GM19395 (cell line): ENCODE results near the gene TMEM253.

Experiments
- ATAC-seq: cut with Tn5 transposase; IDR thresholded peaks from one replicate; pipeline ENCODE4 v1.9.1; 2021; ENCODE audit warnings: mild to moderate bottlenecking, moderate library complexity; ENCODE audit not compliant: unreplicated experiment

Gene TMEM253

GRCh38 chr14:21089877-21090193, 11.0 kb upstream of the TMEM253 start:
- ATAC-seq: no peak

DNA sequence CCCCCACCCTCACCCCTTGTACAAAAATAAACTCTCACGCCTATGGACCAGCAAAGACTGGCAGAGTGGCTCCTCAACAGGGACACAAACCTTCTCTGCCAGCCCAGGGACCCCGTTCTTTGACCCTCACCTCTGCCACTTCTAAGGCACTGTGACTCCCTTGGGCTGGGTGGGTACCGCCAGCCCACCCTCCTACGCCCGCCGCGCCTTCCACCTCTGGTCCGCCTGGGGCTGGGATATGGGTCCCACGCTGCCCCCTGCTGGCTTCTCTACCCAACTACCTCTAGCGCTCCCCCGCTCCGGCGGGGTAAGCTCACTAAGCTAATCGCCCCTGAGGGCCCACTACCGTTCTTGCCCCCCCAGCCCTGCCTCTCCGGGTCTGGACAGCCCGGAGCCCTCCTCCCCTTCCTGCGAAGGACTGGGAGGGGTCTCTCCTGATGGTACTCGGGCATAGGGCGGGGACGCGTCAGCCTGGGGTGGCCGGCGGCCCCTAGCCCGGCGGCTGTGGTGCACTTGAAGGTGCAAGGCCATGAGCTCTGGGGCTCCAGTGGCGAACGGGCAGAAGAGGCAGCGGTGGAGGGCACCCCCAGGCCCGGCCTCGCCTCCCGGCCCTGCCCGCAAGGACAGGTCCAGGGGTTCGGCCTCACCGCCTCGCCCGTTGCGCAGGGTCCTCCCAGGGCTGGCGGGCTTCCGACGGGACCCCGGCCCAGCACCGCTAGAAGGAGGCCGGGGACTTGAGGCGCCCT, 10.5 kb upstream of the TMEM253 start:
- no peak for ATAC-seq

DNA sequence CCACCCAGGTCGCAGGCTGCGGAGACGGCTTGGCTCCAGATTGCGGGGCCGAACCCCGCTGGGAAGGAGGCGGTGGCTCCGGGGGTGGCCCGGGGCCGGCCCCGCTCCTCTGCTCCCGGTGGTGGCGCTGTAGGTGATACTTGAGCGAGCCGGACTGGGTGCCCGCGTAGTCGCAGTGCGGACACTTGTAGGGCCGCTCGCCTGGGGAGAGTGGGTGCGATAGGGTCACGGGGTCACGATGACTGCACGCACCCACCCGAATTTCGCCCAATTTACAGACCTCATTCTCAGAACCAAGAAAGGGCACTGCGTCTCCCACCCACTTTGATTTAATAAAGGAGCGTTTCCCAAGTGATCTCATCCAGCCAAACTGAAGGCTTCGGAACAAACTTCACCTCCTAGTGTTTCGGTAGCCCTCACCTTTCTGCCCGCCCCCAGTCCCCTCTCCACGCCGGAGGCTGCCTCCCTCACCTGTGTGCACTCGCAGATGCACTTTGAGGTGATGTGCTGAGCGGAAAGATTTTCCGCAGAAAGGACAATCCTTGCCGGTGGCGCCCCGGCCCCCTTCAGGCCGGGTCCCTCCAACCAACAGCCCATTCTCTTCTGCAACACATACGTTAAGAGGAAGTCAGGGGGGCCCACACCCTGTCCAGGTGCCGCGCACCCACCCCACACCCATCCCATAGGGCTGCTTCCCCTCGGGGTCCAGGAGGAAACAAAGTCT, 9.8 kb upstream of the TMEM253 start:
- no peak for ATAC-seq

- no peak for ATAC-seq
Observed at GRCh38 chr14:21091821-21092272, 9.0 kb upstream of the TMEM253 start.

DNA sequence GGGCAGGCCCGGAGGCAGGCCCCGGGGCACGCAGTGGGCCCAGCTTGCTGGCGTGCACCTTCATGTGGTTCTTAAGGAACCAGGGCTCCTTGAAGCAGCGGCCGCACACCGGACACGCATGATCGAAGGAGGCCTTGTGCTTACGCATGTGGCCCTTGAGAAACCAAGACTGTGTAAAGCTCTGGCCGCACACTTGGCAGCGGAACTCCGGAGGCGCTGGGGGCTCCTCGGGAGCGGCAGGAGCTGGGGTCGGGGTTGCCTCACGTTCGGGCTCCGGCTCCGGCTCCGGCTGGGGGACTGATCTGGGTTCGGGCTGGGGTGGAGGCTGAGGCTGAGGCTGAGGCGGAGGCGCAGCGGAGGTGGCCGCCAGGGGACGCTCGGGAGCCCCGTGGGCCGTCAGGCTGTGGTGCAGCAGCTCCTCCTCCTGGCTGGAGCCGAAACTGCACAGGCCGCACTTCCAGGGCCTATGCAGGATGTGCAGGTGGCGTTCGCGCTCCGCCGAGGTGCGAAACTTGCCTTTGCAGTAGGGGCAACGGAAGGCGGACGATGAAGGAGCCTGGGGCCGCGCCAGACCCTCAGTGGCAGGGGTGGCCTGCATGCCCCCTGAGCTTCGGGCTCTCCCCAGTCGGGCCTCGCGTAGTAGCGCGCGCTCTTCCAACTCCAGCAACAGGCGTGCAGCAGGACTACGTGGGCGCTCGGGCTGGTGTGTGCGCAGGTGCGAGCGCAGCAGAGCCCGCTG, 8.4 kb upstream of the TMEM253 start:
- peak; percentile 86 for ATAC-seq

DNA sequence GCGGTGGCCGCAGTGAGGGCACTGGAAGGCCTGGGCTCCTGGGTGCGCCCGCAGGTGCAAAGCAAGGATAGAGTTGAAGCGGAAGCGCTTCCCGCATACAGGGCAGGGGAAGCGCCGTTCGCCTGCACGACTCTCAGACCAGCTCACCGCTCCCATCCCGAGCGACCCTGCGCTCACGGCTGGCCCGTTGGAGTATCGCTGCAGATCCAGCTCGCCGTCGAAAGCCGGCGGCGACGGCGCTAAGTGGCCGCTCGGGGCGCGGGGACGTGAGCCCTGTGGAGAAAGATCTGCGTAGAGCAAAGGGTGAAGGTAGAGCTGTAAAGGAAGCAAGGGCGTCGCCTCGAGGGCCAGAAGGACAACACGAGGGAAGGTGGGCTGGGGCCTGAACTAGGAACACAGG, 7.8 kb upstream of the TMEM253 start:
- ATAC-seq: no peak

- no peak for ATAC-seq
Observed at GRCh38 chr14:21093769-21094681, 6.8 kb upstream of the TMEM253 start.

DNA sequence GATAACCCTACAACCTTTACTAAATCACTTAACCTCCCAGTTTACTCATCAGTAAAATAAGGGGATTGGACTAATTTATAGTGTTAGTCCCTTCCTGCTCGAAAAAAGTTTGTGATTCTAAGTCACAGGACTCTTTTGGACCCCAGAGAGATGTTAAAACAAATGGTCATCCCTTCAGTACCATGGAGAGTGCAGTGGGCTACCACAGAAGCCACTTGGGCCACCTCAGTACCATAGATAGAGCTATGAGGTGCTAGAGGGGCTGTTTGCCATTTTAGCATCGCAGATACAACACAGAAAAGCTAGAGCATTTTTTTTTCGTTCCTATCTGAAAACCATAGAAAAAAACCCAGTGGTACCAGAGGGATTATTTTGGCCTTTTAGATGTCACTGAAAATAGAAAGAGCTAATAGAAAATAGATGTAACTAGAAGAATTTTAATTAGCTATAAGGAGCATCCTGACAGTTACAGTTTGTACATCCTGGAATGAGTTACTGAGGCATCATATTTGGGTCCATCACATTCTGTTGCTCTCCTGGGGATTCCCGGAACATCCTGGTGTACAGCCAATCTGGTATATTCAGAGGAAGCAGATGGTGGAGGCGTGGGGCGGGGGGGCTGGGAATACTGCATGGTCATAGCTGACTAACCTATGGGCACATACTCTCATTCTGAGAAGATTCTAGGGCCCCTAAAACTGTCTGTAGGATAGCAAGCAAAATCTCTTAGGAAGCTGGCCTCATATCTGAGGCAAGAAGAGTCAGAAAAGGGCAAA, 5.2 kb upstream of the TMEM253 start:
- ATAC-seq: no peak

GRCh38 chr14:21096438-21096837, 4.4 kb upstream of the TMEM253 start:
- ATAC-seq: no peak

DNA sequence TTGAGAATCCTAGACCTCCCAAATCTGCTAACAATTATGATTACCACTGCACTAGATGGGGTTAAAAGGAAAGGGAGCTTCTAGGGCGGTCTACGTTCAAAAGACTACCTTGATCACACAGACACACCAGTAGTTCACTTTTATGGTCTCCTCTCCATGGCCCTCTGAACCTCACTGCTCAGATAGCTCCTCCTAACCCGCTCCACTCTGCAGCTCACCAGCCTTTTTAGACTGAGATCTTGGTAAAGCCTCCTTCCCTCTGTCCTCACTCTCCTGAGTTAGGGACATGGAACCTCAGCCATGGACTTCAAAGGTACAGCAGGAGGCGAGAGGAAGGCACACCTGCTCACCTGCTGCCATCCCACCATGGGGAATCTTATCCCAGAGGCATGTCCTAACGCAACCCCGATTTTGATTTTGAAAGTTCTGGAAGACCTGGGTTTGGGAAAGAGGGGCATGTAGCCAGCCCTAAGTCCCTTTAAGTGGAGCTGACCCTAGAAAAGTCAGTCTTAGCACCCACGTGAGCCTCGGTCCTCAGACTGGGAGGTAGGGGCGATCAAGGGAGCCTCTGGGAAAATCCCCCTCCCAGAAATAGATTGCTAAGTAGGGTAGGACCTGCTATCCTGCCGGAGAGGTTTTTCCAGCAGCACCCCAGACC, 3.8 kb upstream of the TMEM253 start:
- ATAC-seq: no peak

- ATAC-seq: no peak
Observed at GRCh38 chr14:21097636-21098075, 3.2 kb upstream of the TMEM253 start.

DNA sequence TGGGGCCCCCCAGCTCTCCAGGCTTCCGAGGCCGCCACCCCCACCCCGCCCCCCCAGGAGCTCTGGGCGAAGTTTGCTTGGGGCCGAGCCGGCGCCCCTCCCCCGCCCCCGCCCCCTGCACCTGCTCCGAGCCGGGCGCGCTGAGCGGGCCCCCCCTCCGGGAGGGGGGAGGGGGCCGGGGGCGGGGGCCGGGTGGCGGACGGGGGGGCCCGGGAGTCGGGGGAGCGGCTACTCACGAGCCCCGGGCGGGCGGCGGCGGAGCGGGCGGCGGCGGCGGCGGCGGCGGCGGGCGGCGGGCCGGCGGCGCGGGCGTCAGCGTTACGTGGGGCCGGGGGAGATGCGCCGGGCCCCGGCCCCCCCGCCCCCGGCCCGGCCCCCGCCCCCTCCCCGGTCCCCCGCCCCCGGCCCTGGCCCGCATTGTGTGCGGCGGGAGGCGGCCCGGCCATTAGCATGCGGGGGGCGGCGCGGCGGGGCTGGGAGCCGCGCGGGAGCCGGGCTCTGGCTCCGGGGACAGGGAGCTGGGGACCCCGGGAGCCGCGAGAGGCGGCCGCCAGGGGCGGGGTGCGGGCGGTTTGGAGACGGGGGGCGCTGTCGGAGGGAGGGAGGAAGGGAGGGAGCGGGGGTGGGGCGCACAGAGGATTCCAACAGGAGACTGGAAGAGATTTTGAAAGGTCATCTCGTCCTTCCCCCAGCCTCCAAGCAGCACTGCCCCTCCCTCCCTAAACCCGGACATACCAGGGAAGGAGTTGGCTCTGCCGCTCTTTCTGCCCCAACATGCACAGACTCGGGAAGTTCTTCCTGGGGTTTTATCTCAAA, 2.6 kb upstream of the TMEM253 start, which contains the start of gene ZNF219:
Gene ZNF219, minus strand, starts transcription at position 580 of the 816 bp plus-strand sequence. CDS start 5,064 bp downstream, outside the sequence.
- no peak for ATAC-seq

GRCh38 chr14:21098892-21099595, 1.8 kb upstream of the TMEM253 start:
- ATAC-seq: no peak

DNA sequence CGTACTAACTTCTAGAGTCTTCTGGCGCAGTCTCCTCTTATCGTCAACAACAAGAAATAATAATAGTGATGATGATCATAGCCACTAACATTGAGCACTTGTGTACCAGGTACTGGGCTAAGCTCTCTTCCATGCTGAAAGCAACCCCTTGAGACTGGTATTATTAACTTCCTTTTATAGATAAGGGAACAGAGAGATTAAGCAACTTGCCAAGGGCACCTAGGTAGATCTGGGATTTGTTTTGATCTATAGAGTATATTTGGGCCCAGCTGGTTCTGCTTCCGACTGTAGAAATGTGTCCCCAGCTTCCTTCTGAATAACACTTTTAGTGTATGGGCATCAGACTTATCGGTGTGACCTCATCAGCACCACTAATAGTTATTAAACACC, 1.3 kb upstream of the TMEM253 start:
- no peak for ATAC-seq

DNA sequence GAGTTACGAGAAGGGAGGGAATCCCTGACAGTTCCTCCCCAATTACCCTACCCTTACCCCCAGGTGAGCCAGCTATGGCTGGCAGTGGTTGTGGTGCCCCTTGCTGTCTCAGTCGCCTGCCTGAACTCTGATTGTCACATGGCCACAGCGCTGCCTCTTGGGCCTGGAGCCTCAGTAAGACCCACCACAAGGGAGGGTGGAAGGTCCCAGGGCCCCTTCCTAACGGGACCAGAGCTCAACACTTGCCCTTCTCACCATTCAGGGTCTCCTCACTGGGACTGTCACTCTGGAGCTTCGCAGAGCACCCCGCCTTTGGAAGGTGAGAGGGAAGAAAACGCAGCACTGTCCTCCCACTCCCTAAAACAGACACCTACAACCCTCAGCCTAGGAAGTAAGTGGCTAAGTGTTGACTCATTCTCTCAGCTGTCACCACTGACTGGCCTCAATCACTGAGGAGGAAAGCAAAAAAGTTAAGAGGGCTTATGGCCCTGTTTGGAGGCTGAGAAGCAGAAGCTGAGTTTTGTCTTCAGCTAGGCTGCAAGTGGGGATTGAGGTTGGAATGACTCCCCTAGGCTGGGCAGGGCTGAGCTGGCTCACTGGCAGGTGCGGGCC, 1.0 kb downstream of the TMEM253 start:
- ATAC-seq: no peak

GRCh38 chr14:21102521-21103410, 1.9 kb downstream of the TMEM253 start:
- no peak for ATAC-seq

DNA sequence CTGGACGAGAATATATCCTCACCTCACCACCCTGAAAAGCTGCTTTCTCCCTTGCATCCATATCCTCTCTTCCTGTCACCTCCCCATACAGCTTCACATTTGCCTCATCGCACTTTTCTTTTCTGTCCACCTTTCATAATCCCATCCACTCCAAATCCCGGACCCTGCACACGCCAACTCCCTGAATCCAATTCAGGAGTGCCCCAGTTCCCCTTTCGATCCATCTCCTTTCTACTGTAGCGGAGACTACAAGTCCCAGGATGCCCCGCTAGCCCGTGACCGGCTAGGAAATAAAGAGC, 2.5 kb downstream of the TMEM253 start:
- peak; percentile 4 for ATAC-seq
